SKM-1 (cell line): ENCODE measurements around the gene KCNQ1OT1.

ENCODE experiments used
- DNase-seq: peaks from one replicate; lab custom pipeline; 2025; ENCODE audit not compliant: unreplicated experiment; lab: John Stamatoyannopoulos, UW

Gene KCNQ1OT1

DNA sequence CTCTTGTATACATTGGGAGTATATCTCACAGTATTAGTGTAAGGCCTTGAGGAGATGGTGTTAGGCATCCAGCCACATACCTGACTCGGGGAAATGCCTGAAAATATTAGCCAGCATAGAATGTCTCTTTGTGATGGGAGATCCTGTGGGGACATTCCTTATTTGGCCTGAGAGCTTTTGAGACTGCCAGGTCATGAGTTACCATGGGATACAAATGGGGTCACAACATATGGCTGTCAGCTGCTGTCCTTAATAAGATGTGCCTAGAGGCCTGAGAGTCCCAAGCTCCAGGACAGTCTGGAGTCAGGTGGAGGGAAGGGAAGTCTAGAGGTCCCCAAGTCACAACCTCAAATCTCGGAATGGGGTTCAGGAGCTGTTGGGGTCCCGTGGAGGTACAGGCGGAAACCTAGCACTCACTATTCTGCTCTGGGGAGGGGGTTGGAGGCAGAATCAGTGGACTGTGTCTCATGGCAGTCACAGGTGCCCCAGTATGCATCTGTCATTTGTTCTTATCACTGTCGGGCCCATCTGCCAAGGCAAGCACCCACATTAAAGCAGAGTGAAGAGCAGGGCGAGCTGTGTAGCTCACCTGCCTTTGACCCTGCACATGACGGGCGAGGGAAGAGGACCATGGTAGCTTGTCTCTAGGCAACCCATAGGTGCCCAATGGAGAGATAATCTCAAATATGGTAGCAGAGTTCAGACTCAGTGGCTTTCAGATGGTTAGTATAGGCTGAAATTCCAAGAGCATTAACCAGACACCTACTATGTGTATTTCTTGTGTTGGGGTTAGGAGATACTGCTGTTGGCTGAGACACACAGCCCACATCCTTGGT lies 29.9 kb downstream of the KCNQ1OT1 start:
- no peak for DNase-seq

GRCh38 chr11:2668876-2669275 lies 30.9 kb downstream of the KCNQ1OT1 start:
- DNase-seq = no peak

DNA sequence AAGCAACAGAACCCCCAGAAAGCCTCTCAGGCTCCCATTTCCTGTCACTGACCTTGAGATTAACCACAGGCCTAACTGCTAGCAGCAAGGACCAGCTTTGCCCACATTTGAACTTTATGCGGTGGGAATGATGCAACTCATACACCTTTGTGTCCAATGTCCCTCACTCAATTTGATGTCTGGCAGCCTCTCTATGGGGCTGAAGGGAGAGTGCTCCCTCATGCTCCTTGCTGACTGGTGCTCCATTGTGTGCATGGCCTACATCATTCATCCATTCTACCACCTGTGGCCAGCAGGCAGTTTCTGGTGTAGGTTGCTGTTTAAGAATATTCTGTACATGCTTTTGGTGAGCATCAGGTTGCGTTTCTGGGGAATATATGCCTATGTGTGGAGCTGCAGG lies 31.9 kb downstream of the KCNQ1OT1 start:
- no peak for DNase-seq

DNA sequence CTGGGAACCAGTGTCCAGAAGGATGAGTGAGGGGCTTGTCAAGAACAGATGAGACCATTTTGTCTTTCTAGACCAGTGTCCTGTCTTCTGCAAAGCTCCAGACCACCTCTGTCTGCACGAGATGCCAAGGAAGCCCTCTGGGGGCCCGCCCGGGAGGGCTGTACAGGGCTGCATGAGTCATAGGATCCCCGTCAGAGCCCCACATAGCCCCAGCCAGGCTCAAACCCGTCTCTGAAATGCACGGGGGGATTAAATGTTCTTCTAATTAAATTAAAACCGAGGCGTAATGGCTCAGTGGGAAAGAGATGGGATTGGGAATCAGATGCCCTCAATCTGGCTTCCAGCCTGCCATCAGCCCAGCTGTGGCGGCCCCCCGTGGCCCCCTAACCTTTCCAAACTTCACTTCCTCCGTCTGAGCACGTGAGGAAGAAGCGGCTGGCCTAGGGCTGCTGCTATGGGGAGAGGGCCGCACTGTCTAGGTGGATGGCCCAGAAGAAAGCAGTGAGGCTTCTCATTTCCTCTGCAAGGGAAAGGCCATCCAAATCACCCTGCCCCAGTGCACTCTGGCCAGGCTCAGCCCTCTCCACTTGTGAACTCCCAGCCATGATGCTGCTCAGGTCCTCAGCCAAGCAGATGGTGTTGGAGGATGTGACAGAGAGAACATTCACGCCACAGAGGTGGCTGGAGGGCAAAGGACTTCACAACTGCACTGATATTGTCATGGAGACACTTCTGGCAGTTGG lies 32.8 kb downstream of the KCNQ1OT1 start:
- no peak for DNase-seq

DNA sequence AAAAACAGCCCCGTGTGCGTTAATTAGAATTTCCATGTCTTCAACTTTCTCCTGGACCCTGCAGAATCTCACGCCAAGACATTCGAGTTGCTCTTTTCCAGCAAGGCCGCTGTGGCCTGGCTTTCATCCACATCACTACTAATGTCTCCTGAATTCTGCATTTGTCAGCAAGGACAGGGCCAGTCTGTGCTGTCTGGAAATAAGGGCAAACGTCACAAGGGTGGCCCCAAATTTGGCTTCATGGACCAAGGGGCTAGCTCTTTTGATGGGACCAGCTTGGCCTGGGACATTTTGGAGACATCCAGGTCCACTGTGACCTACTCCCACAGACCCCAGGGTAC lies 33.4 kb downstream of the KCNQ1OT1 start:
- no peak for DNase-seq

GRCh38 chr11:2665526-2666400 lies 34.0 kb downstream of the KCNQ1OT1 start:
- DNase-seq = no peak

GRCh38 chr11:2664791-2665525 lies 34.8 kb downstream of the KCNQ1OT1 start:
- DNase-seq = no peak

DNA sequence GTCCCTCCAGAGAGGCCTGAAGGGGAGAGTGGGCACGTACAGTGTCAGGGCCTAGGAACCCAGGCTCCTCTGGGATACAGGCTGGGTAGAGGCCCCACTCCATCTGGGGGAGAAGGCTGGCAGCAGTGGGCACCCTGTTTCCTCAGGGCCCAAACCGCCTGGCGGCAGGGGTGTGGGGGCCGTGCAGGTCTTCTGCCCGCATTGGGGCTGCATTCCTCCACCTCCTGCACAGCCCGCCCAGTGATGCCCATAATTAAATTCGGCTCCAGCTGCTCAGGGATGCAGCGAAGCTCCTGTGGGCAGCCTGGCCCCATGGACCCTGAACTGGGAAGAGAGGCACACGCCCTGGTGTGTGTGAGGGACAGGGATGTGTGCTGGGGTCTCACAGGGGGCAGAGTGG lies 35.4 kb downstream of the KCNQ1OT1 start:
- no peak for DNase-seq

- no peak for DNase-seq
These were observed 35.9 kb downstream of the KCNQ1OT1 start for GRCh38 chr11:2663915-2664314.

DNA sequence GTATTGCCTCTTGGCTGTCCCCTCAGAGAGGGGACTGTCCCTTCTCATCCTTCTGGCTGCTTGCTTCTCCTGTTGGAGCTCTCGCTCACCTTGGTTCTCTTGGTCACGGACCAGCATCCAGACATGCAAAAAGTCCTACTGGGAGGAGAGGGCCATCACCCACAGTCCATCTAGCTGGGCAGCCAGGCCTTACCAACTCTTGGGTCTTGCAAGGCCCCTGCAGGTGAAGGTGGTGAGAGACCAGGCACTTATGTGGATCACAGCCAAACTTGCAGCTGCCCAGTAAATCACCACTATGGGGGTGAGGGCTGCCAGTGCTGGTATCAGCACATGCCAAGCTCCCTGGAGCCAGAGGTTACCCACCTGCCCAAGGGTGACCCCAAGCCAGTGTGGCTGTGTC lies 36.3 kb downstream of the KCNQ1OT1 start:
- DNase-seq = no peak

DNA sequence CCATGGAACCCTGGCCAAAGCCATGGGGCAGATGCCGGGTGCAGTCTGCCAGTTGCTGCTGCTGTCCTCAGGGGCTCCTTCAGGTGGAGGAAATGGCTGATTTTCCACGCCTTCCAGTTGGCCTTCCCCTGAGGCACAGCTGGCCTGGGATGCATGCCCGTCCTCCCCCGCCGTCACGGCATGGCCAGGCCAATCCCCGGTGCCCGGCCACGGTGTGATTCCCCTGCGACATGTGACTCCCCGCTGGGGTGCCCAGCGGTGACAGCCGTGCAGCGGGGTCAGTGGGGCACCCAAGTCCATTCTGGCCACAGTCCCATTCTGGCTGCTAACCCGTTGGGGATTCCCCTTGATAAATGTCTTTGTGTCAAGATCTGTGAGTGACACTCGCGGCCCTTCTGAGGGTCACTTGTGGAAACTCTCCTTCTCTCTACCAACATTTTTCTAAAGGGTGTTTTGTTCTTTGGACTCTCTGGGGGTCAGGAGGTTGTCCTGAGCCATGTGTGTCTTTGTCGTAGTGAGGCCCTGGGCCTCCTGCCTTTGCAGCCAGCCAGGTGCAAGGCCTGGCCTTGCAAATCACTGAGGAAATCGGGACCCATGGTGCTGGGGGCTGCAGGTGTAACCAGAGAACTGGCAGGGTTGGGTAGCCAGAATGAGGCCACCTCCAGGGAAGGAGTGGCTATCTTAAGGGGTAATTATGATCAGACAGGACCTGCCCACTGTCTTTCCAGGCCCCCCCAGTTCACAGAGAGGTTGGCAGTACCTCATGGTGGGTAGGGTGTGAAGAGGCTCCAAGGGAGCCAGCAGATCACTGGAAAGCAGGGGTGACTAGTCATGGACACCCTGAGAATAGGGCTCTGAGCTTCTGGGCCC lies 37.1 kb downstream of the KCNQ1OT1 start:
- no peak for DNase-seq

DNA sequence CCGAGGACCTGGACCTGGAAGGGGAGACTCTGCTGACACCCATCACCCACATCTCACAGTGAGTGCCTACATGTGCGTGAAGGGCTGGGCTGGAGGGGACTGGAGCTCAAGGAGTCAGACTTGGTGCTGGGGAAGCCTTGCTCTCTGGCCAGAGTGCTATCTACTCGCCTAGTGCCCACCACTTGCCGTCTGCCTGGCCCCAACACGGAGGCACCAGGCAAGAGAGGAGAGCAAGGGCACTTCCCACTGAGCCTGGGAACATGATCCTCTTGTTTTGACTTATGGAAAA lies 37.8 kb downstream of the KCNQ1OT1 start:
- DNase-seq = no peak

- no peak for DNase-seq
These were observed 38.4 kb downstream of the KCNQ1OT1 start for GRCh38 chr11:2661173-2662023.

- no peak for DNase-seq
These were observed 39.3 kb downstream of the KCNQ1OT1 start for GRCh38 chr11:2660357-2660939.

- no peak for DNase-seq
These were observed 42.0 kb downstream of the KCNQ1OT1 start for GRCh38 chr11:2657697-2658284.

DNA sequence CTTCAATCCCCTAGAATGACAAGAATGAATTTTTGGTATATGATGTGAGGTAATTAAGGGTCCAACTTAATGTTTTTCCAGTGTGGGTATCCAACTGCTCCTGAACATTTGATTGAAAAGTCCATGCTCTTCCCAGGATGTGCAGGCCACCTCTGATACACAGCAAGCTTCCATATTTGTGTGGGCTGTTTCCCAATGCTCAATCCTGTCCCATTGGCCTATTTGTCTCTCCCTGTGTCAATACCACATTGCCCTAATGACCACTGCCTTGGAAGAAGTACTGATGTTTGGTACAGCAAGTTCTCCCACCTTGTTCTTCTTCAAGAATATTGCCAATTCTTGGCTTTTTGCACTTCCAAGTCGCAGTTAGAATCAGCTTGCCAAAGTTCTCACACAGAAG lies 42.9 kb downstream of the KCNQ1OT1 start:
- DNase-seq = no peak

- no peak for DNase-seq
These were observed 43.8 kb downstream of the KCNQ1OT1 start for GRCh38 chr11:2655834-2656622.
